ENCODE measurements around the gene SENP7.

The SENP7 gene

GRCh38 chr3:101521211-101521701 is 8.2 kb upstream of the SENP7 start:
- H3K27me3 ChIP-seq (ENCODE audit: control insufficient read depth, insufficient read depth, low read length): no peaks in the 10 kb centered on the region
- H3K9me3 ChIP-seq (ENCODE audit: control insufficient read depth, insufficient read depth, low read length): no peaks in the 10 kb centered on the region
- WGBS (ENCODE audit: insufficient coverage, insufficient read length): no CpG with 5 or more reads among the region's 4 CpGs
- no peak overlapping the region for H3K27ac ChIP-seq (ENCODE audit: low read length)
- no peaks in the 10 kb centered on the region for H3K4me1 ChIP-seq (ENCODE audit: control insufficient read depth, insufficient read depth, low read length)
- no peaks in the 10 kb centered on the region for H3K36me3 ChIP-seq (ENCODE audit: control insufficient read depth, insufficient read depth, low read length)
- H3K4me3 ChIP-seq (ENCODE audit: low read length): no peak overlapping the region
- no peak for DNase-seq (ENCODE audit: low read depth, low spot score)

- Histone ChIP-seq H3K9me3 (ENCODE audit: control insufficient read depth, insufficient read depth, low read length) (no peaks in the 10 kb centered on the region), H3K27me3 (ENCODE audit: control insufficient read depth, insufficient read depth, low read length) (no peaks in the 10 kb centered on the region), H3K36me3 (ENCODE audit: control insufficient read depth, insufficient read depth, low read length) (no peaks in the 10 kb centered on the region), H3K4me1 (ENCODE audit: control insufficient read depth, insufficient read depth, low read length) (no peaks in the 10 kb centered on the region), H3K27ac (ENCODE audit: low read length) (no peak overlapping the region), H3K4me3 (ENCODE audit: low read length) (no peak overlapping the region)
- WGBS (ENCODE audit: insufficient coverage, insufficient read length): no CpG with 5 or more reads among the region's 6 CpGs
- no peak for DNase-seq (ENCODE audit: low read depth, low spot score)
Measured at GRCh38 chr3:101519685-101520365, 6.8 kb upstream of the SENP7 start.

- no peaks in the 10 kb centered on the region for H3K4me1 ChIP-seq (ENCODE audit: control insufficient read depth, insufficient read depth, low read length)
- DNase-seq (ENCODE audit: low read depth, low spot score): no peak
- H3K27ac ChIP-seq (ENCODE audit: low read length): no peak overlapping the region
- no peak overlapping the region for H3K4me3 ChIP-seq (ENCODE audit: low read length)
- no peaks in the 10 kb centered on the region for H3K9me3 ChIP-seq (ENCODE audit: control insufficient read depth, insufficient read depth, low read length)
- WGBS (ENCODE audit: insufficient coverage, insufficient read length): no CpG with 5 or more reads among the region's 3 CpGs
- no peaks in the 10 kb centered on the region for H3K27me3 ChIP-seq (ENCODE audit: control insufficient read depth, insufficient read depth, low read length)
- H3K36me3 ChIP-seq (ENCODE audit: control insufficient read depth, insufficient read depth, low read length): no peaks in the 10 kb centered on the region
Measured at GRCh38 chr3:101518421-101518871, 5.4 kb upstream of the SENP7 start.

- no peaks in the 10 kb centered on the region for H3K9me3 ChIP-seq (ENCODE audit: control insufficient read depth, insufficient read depth, low read length)
- no peaks in the 10 kb centered on the region for H3K27me3 ChIP-seq (ENCODE audit: control insufficient read depth, insufficient read depth, low read length)
- H3K36me3 ChIP-seq (ENCODE audit: control insufficient read depth, insufficient read depth, low read length): no peaks in the 10 kb centered on the region
- no CpG with 5 or more reads among the region's 12 CpGs for WGBS (ENCODE audit: insufficient coverage, insufficient read length)
- H3K27ac ChIP-seq (ENCODE audit: low read length): no peak overlapping the region
- H3K4me3 ChIP-seq (ENCODE audit: low read length): peak overlapping the region; percentile 16; the same call in 1 of the 2 replicates
- 0 out of 2 replicates have a peak, but pooled peaks cover 1% of the 10 kb centered on the region for H3K4me1 ChIP-seq (ENCODE audit: control insufficient read depth, insufficient read depth, low read length)
- DNase-seq (ENCODE audit: low read depth, low spot score): no peak
Measured at GRCh38 chr3:101513419-101513986, 491 bp upstream of the SENP7 start.

- Histone ChIP-seq H3K9me3 (ENCODE audit: control insufficient read depth, insufficient read depth, low read length) (no peaks in the 10 kb centered on the region), H3K4me1 (ENCODE audit: control insufficient read depth, insufficient read depth, low read length) (0 out of 2 replicates have a peak, but pooled peaks cover 1% of the 10 kb centered on the region), H3K36me3 (ENCODE audit: control insufficient read depth, insufficient read depth, low read length) (no peaks in the 10 kb centered on the region), H3K27me3 (ENCODE audit: control insufficient read depth, insufficient read depth, low read length) (no peaks in the 10 kb centered on the region), H3K4me3 (ENCODE audit: low read length) (peak overlapping the region; percentile 46; the same call in 1 of the 2 replicates), H3K27ac (ENCODE audit: low read length) (no peak overlapping the region)
- no CpG with 5 or more reads among the region's 9 CpGs for WGBS (ENCODE audit: insufficient coverage, insufficient read length)
- no peak for DNase-seq (ENCODE audit: low read depth, low spot score)
Measured at GRCh38 chr3:101512396-101512645, 691 bp downstream of the SENP7 start.

- Histone ChIP-seq H3K9me3 (ENCODE audit: control insufficient read depth, insufficient read depth, low read length) (no peaks in the 10 kb centered on the region), H3K4me3 (ENCODE audit: low read length) (no peak overlapping the region), H3K4me1 (ENCODE audit: control insufficient read depth, insufficient read depth, low read length) (0 out of 2 replicates have a peak, but pooled peaks cover 1% of the 10 kb centered on the region), H3K27me3 (ENCODE audit: control insufficient read depth, insufficient read depth, low read length) (no peaks in the 10 kb centered on the region), H3K36me3 (ENCODE audit: control insufficient read depth, insufficient read depth, low read length) (no peaks in the 10 kb centered on the region), H3K27ac (ENCODE audit: low read length) (no peak overlapping the region)
- no peak for DNase-seq (ENCODE audit: low read depth, low spot score)
- WGBS (ENCODE audit: insufficient coverage, insufficient read length): no CpG with 5 or more reads among the region's 3 CpGs
Measured at GRCh38 chr3:101509811-101510210, 3.2 kb downstream of the SENP7 start.

GRCh38 chr3:101509281-101509680 is 3.7 kb downstream of the SENP7 start:
- Histone ChIP-seq H3K27me3 (ENCODE audit: control insufficient read depth, insufficient read depth, low read length) (no peaks in the 10 kb centered on the region), H3K27ac (ENCODE audit: low read length) (no peak overlapping the region), H3K4me3 (ENCODE audit: low read length) (no peak overlapping the region), H3K36me3 (ENCODE audit: control insufficient read depth, insufficient read depth, low read length) (no peaks in the 10 kb centered on the region), H3K4me1 (ENCODE audit: control insufficient read depth, insufficient read depth, low read length) (0 out of 2 replicates have a peak, but pooled peaks cover 1% of the 10 kb centered on the region), H3K9me3 (ENCODE audit: control insufficient read depth, insufficient read depth, low read length) (no peaks in the 10 kb centered on the region)
- DNase-seq (ENCODE audit: low read depth, low spot score): no peak
- no CpG with 5 or more reads among the region's 3 CpGs for WGBS (ENCODE audit: insufficient coverage, insufficient read length)

GRCh38 chr3:101501783-101502182 is 11.2 kb downstream of the SENP7 start:
- DNase-seq (ENCODE audit: low read depth, low spot score): no peak
- no peaks in the 10 kb centered on the region for H3K36me3 ChIP-seq (ENCODE audit: control insufficient read depth, insufficient read depth, low read length)
- WGBS (ENCODE audit: insufficient coverage, insufficient read length): no CpG with 5 or more reads among the region's 3 CpGs
- no peaks in the 10 kb centered on the region for H3K9me3 ChIP-seq (ENCODE audit: control insufficient read depth, insufficient read depth, low read length)
- H3K4me3 ChIP-seq (ENCODE audit: low read length): no peak overlapping the region
- H3K27ac ChIP-seq (ENCODE audit: low read length): no peak overlapping the region
- no peaks in the 10 kb centered on the region for H3K4me1 ChIP-seq (ENCODE audit: control insufficient read depth, insufficient read depth, low read length)
- H3K27me3 ChIP-seq (ENCODE audit: control insufficient read depth, insufficient read depth, low read length): no peaks in the 10 kb centered on the region

- H3K36me3 ChIP-seq (ENCODE audit: control insufficient read depth, insufficient read depth, low read length): no peaks in the 10 kb centered on the region
- no CpG with 5 or more reads among the region's 1 CpG for WGBS (ENCODE audit: insufficient coverage, insufficient read length)
- no peaks in the 10 kb centered on the region for H3K27me3 ChIP-seq (ENCODE audit: control insufficient read depth, insufficient read depth, low read length)
- H3K9me3 ChIP-seq (ENCODE audit: control insufficient read depth, insufficient read depth, low read length): no peaks in the 10 kb centered on the region
- no peaks in the 10 kb centered on the region for H3K4me1 ChIP-seq (ENCODE audit: control insufficient read depth, insufficient read depth, low read length)
- no peak for DNase-seq (ENCODE audit: low read depth, low spot score)
- no peak overlapping the region for H3K4me3 ChIP-seq (ENCODE audit: low read length)
- no peak overlapping the region for H3K27ac ChIP-seq (ENCODE audit: low read length)
Measured at GRCh38 chr3:101500208-101500607, 12.8 kb downstream of the SENP7 start.

- no peaks in the 10 kb centered on the region for H3K9me3 ChIP-seq (ENCODE audit: control insufficient read depth, insufficient read depth, low read length)
- no peak for DNase-seq (ENCODE audit: low read depth, low spot score)
- no peak overlapping the region for H3K4me3 ChIP-seq (ENCODE audit: low read length)
- H3K36me3 ChIP-seq (ENCODE audit: control insufficient read depth, insufficient read depth, low read length): no peaks in the 10 kb centered on the region
- no peaks in the 10 kb centered on the region for H3K27me3 ChIP-seq (ENCODE audit: control insufficient read depth, insufficient read depth, low read length)
- no CpG with 5 or more reads among the region's 2 CpGs for WGBS (ENCODE audit: insufficient coverage, insufficient read length)
- no peak overlapping the region for H3K27ac ChIP-seq (ENCODE audit: low read length)
- H3K4me1 ChIP-seq (ENCODE audit: control insufficient read depth, insufficient read depth, low read length): no peaks in the 10 kb centered on the region
Measured at GRCh38 chr3:101497803-101498202, 15.2 kb downstream of the SENP7 start.

- Histone ChIP-seq H3K27ac (ENCODE audit: low read length) (no peak overlapping the region), H3K4me3 (ENCODE audit: low read length) (no peak overlapping the region), H3K9me3 (ENCODE audit: control insufficient read depth, insufficient read depth, low read length) (no peaks in the 10 kb centered on the region), H3K27me3 (ENCODE audit: control insufficient read depth, insufficient read depth, low read length) (no peaks in the 10 kb centered on the region), H3K36me3 (ENCODE audit: control insufficient read depth, insufficient read depth, low read length) (no peaks in the 10 kb centered on the region), H3K4me1 (ENCODE audit: control insufficient read depth, insufficient read depth, low read length) (no peaks in the 10 kb centered on the region)
- no peak for DNase-seq (ENCODE audit: low read depth, low spot score)
- no CpG with 5 or more reads among the region's 4 CpGs for WGBS (ENCODE audit: insufficient coverage, insufficient read length)
Measured at GRCh38 chr3:101495552-101495951, 17.5 kb downstream of the SENP7 start.

All from iPS DF 6.9 (cell line).